Caco-2 (cell line): ENCODE data around the gene CBFB. TPM values are rescaled to one million over a fixed set of nuclear protein-coding genes. Genes with fewer than 3 reads are reported as not detected.

ENCODE experiments used
- BruUV-seq: library from RNA; stranded (reverse); fragments of 400-500 nt; replicated peaks from 2 replicates; lab custom pipeline; 2021; lab: Mats Ljungman, UMichigan
- CTCF ChIA-PET: fragments of 300-600 bp; sonication (Branson Sonifier 250); formaldehyde crosslinking; loops from one replicate; lab custom pipeline; 2022; ENCODE audit warnings: antibody characterized with exemption; lab: Charles Lee
- POLR2A ChIA-PET: fragments of 300-600 bp; sonication (Branson Sonifier 250); formaldehyde crosslinking; loops from one replicate; lab custom pipeline; 2022; ENCODE audit warnings: antibody characterized with exemption; lab: Charles Lee
- DNase-seq, 2 experiments: peaks; one replicate each; pipeline versions ENCODE4 v3.0.0 to v3.0.0-alpha.2; 2020 to 2022
- H3K27me3 ChIP-seq: replicated peaks from 2 replicates; pipeline ENCODE4 v1.6.0; 2011; ENCODE audit warnings: low read length; ENCODE audit not compliant: control insufficient read depth, insufficient read depth
- H3K36me3 ChIP-seq: 2 replicates; pipeline ENCODE4 v1.5.1; 2011; ENCODE audit warnings: low read length; ENCODE audit not compliant: control insufficient read depth, insufficient read depth
- H3K4me1 ChIP-seq: fragments of 250-450 bp; sonication (Bioruptor Pico); 2 replicates; pipeline ENCODE4 v1.5.1; 2020; ENCODE audit warnings: mild to moderate bottlenecking
- H3K4me3 ChIP-seq: 2 replicates; pipeline ENCODE4 v1.5.1; 2011; ENCODE audit warnings: low read depth, mild to moderate bottlenecking, control low read depth, low read length
- H3K9me3 ChIP-seq: fragments of 250-450 bp; sonication (Bioruptor Pico); 2 replicates; pipeline ENCODE4 v1.5.1; 2020; ENCODE audit warnings: mild to moderate bottlenecking, moderate library complexity
- H3K27ac Mint-ChIP-seq: one replicate; pipeline ENCODE4 v1.8.0; 2022; ENCODE audit warnings: mixed read lengths; ENCODE audit not compliant: unreplicated experiment
- H3K27me3 Mint-ChIP-seq: one replicate; pipeline ENCODE4 v1.8.0; 2022; ENCODE audit warnings: mixed read lengths; ENCODE audit not compliant: insufficient read depth, unreplicated experiment
- H3K36me3 Mint-ChIP-seq: one replicate; pipeline ENCODE4 v1.8.0; 2022; ENCODE audit warnings: mild to moderate bottlenecking, mixed read lengths; ENCODE audit not compliant: insufficient read depth, unreplicated experiment
- H3K4me1 Mint-ChIP-seq: one replicate; pipeline ENCODE4 v1.8.0; 2022; ENCODE audit warnings: low read depth, mixed read lengths; ENCODE audit not compliant: unreplicated experiment
- H3K4me3 Mint-ChIP-seq: one replicate; pipeline ENCODE4 v1.8.0; 2022; ENCODE audit warnings: mild to moderate bottlenecking, moderate library complexity, mixed read lengths; ENCODE audit not compliant: unreplicated experiment
- H3K9me3 Mint-ChIP-seq: one replicate; pipeline ENCODE4 v1.8.0; 2022; ENCODE audit warnings: mixed read lengths; ENCODE audit not compliant: unreplicated experiment
- intact Hi-C: fragments of 100-400 bp; cut with micrococcal nuclease; formaldehyde crosslinking; loops from one replicate; pipeline ENCODE4 v1.10.0; 2022; ENCODE audit not compliant: unreplicated experiment
- total RNA-seq: library from RNA; stranded (reverse); gene quantifications from 2 replicates; pipeline ENCODE4 v1.2.3, GENCODE V29; 2022
- TF ChIP-seq, protein P1 (sequence below), 2 experiments: fragments of 200-600 bp in 1 of 2; IDR thresholded peaks; 1 replicate in 1 of 2; 2 replicates in 1 of 2; pipeline versions ENCODE4 v1.5.1 to v1.8.0; 2011 to 2022; ENCODE audit warnings: antibody characterized with exemption in 1 of 2, control low read depth in 1 of 2, inconsistent platforms in 1 of 2, low read depth in 1 of 2, low read length in 1 of 2, mild to moderate bottlenecking in 1 of 2, moderate library complexity in 1 of 2; ENCODE audit not compliant: insufficient read depth in 1 of 2, severe bottlenecking in 1 of 2, unreplicated experiment in 1 of 2

Gene CBFB
- total RNA-seq, 1 experiment from 2014 or later: 102 TPM

DNA sequence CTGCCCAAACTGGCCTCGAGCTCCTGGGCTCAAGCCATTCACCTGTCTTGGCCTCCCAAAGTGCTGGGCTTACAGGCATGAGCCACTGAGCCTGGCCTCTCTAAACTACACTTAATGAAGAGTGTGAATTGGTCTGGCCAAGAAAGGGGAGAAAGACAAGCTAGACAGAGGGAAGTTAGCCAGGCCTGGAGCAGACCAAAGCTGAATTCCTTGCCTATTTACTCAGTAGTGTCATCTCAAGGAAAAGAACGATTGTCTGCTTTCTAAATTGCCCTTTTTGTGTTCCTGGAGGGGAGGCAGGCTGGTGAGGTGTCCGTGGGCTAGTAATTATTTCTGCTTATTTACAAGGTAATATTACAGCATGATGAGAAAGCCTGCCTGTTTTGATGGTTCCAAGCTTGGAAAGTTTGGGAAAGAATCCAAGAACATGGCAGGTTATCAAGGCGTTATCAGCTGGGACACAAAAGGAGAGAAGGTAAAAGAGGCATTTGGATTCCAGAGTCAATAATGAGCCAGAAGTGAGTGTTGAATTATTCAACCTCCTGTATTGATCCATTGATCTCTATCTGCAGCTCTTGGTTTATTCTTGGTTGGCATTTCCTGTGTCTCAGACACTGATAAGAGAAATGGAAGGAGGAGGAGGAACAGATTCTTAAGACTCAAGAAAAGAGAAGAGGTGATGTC lies 6.3 kb upstream of the CBFB start:
- DNase-seq: peak in 1 of 2 experiments; percentile 14
- ChIA-PET POLR2A (interaction anchor here (0.6 kb wide), 1 partner anchor 60 kb away, joined by 4 read pairs; no protein-coding TSS in a partner anchor), CTCF (interaction anchor here (0.6 to 1.5 kb wide), 5 partner anchors 19 to 342 kb away, joined by 3 to 13 read pairs (median 3); partner anchors contain the start of gene FHOD1)
- no peaks in the 10 kb centered on the region for H3K9me3 ChIP-seq
- peaks cover 27% of the 10 kb centered on the region for H3K4me1 ChIP-seq
- H3K27me3 ChIP-seq: no peaks in the 10 kb centered on the region
- no peaks in the 10 kb centered on the region for H3K36me3 ChIP-seq
- peaks cover 40% of the 10 kb centered on the region for H3K4me1 Mint-ChIP-seq
- H3K4me3 Mint-ChIP-seq: no peak overlapping the region
- H3K4me3 ChIP-seq: no peak overlapping the region
- H3K27me3 Mint-ChIP-seq: no peaks in the 10 kb centered on the region
- H3K36me3 Mint-ChIP-seq: no peaks in the 10 kb centered on the region
- H3K27ac Mint-ChIP-seq: peak overlapping the region; percentile 7
- BruUV-seq: no TSS peak
- TF ChIP-seq, protein P1, sequence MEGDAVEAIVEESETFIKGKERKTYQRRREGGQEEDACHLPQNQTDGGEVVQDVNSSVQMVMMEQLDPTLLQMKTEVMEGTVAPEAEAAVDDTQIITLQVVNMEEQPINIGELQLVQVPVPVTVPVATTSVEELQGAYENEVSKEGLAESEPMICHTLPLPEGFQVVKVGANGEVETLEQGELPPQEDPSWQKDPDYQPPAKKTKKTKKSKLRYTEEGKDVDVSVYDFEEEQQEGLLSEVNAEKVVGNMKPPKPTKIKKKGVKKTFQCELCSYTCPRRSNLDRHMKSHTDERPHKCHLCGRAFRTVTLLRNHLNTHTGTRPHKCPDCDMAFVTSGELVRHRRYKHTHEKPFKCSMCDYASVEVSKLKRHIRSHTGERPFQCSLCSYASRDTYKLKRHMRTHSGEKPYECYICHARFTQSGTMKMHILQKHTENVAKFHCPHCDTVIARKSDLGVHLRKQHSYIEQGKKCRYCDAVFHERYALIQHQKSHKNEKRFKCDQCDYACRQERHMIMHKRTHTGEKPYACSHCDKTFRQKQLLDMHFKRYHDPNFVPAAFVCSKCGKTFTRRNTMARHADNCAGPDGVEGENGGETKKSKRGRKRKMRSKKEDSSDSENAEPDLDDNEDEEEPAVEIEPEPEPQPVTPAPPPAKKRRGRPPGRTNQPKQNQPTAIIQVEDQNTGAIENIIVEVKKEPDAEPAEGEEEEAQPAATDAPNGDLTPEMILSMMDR (IDR thresholded peaks at IDR 0.05; ENCODE audit: insufficient read depth in 1 of 2, low read depth in 1 of 2, low read length in 1 of 2, severe bottlenecking in 1 of 2, unreplicated experiment in 1 of 2): no peak
- H3K9me3 Mint-ChIP-seq: no peaks in the 10 kb centered on the region
- intact Hi-C loops: no loop called here

DNA sequence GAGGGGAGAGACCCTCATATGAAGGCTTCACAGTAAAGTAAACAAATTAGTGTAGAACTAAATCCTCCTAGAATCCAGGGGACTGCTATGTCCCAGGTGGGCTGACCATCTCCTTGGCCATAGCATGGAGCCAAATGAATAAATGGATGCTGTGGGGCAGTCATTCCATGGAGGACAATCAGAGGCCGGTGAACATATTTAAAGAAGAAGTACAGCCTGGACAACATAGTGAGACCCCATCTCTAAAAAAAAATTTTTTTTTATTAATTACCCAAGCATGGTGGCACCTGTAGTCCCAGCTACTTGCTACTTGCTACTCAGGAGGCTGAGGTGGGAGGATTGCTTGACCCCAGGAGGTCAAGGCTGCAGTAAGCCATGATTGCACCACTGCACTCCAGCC lies 5.3 kb upstream of the CBFB start:
- TF ChIP-seq, protein P1 (IDR thresholded peaks at IDR 0.05; ENCODE audit: insufficient read depth in 1 of 2, low read depth in 1 of 2, low read length in 1 of 2, severe bottlenecking in 1 of 2, unreplicated experiment in 1 of 2): no peak
- H3K4me3 Mint-ChIP-seq: no peak overlapping the region
- no peaks in the 10 kb centered on the region for H3K36me3 Mint-ChIP-seq
- POLR2A ChIA-PET: interaction anchor here (0.7 kb wide), 1 partner anchor 78 kb away, joined by 3 read pairs; no protein-coding TSS in a partner anchor
- no TSS peak for BruUV-seq
- H3K9me3 ChIP-seq: no peaks in the 10 kb centered on the region
- intact Hi-C loops: no loop called here
- CTCF ChIA-PET: no interaction called here
- H3K4me1 Mint-ChIP-seq: peaks cover 40% of the 10 kb centered on the region
- DNase-seq: no peak
- H3K9me3 Mint-ChIP-seq: no peaks in the 10 kb centered on the region
- no peaks in the 10 kb centered on the region for H3K27me3 ChIP-seq
- H3K36me3 ChIP-seq: no peaks in the 10 kb centered on the region
- no peaks in the 10 kb centered on the region for H3K27me3 Mint-ChIP-seq
- no peak overlapping the region for H3K4me3 ChIP-seq
- H3K4me1 ChIP-seq: peaks cover 27% of the 10 kb centered on the region
- peak overlapping the region; percentile 8 for H3K27ac Mint-ChIP-seq

DNA sequence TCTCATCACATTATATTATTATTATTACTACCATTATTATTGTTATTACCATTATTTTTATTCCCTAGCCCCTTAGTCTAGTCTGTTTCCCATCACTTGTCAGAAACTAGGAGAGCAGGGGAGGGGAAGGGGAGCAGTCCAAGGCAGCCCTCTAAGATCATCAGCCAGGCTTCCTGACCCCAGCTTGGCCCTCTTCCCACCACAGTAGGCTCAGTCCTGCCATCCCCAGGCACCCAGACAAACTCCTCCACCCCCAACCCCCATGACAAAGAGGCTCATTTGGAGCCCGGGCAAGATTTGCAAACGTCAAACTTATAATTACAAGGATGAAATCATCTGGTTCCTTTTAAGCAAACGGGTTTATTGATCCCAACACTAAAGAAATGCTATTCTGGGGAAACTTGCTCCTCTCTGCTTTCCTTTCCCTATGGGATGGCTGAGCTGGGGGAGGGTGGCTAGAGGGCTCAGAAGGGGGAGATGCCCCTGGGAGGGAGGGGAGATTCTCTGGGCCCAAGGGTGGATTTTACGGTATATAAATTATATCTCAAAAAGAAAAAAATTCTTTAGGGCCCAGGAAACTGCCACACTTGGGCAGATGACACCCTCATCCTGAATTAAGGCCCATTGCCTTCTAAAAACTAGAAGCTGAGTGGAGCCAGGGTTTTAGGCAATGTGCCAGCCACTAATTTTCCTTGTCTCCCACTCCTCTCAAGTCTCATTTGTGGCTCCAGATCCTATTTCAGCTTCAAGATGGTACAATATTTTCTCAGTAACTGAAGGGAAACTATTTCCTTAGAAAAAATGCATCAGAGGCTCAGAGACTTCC lies 4.4 kb upstream of the CBFB start:
- no peak overlapping the region for H3K4me3 ChIP-seq
- no peaks in the 10 kb centered on the region for H3K36me3 Mint-ChIP-seq
- peaks cover 27% of the 10 kb centered on the region for H3K4me1 ChIP-seq
- DNase-seq: no peak
- no peak overlapping the region for H3K4me3 Mint-ChIP-seq
- no peaks in the 10 kb centered on the region for H3K27me3 Mint-ChIP-seq
- H3K9me3 Mint-ChIP-seq: no peaks in the 10 kb centered on the region
- no peaks in the 10 kb centered on the region for H3K36me3 ChIP-seq
- ChIA-PET CTCF (no interaction called here), POLR2A (interaction anchor here (0.7 kb wide), 1 partner anchor 77 kb away, joined by 3 read pairs; no protein-coding TSS in a partner anchor)
- no peaks in the 10 kb centered on the region for H3K9me3 ChIP-seq
- TF ChIP-seq, protein P1 (IDR thresholded peaks at IDR 0.05; ENCODE audit: insufficient read depth in 1 of 2, low read depth in 1 of 2, low read length in 1 of 2, severe bottlenecking in 1 of 2, unreplicated experiment in 1 of 2): no peak
- no peaks in the 10 kb centered on the region for H3K27me3 ChIP-seq
- H3K27ac Mint-ChIP-seq: peak overlapping the region; percentile 8
- BruUV-seq: no TSS peak
- peaks cover 40% of the 10 kb centered on the region for H3K4me1 Mint-ChIP-seq
- intact Hi-C loops: no loop called here
